ENCODE results near the gene SYT17. TPM values are rescaled to one million over a fixed set of nuclear protein-coding genes. Genes with fewer than 3 reads are reported as not detected.

The SYT17 gene
- total RNA-seq, 1 donor from 2014 or later = 13.3 TPM

DNA sequence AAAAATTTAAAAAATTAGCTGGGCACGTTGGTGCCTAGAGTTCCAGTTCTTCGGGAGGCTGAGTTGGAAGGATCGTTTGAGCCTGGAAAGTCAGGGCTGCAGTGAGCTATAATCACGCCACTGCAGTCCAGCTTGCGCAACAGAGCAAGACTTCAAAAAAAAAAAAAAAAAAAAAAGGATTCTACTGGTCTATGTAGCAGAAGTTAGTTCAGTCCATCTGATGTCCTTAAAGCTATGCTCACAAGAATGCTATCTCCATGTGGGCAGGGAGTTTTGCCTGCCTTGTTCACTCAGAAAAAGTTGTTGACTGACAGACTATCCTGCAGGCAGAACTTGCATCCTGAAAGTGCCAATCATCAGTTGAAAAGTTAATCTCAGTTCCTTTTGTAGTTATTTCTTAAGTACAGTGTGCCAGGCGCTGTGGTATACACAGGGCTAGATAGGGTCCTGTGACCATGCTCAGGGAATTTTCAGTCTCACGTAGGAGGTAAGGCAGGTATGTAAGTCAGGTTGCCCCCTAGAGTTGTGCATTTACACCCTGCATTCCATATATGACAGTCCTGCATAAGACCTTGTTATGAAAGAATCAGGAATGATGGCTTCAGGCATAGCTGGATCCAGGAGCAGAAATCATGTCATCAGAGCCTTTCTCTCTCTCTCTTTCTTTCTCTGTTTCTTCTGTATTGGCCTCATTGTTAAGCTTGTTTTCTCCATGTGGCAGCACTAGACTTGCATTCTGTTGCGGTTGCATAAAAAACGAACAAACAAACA is 7.6 kb downstream of the SYT17 start:
- TF ChIP-seq CTCF (IDR thresholded peaks at IDR 0.05) (no peak), POLR2AphosphoS5 (IDR thresholded peaks at IDR 0.05; ENCODE audit: insufficient read depth in 1 of 2, low read depth in 1 of 2) (no peak), POLR2A (IDR thresholded peaks at IDR 0.05) (no peak)
- DNase-seq (ENCODE audit: extremely low spot score in 2 of 2) = no peak
- H3K9me3 ChIP-seq = no peaks in the 10 kb centered on the region
- peaks cover 8% of the 10 kb centered on the region for H3K4me1 ChIP-seq
- intact Hi-C loops (cut with DNase I) = no loop called here
- no peaks in the 10 kb centered on the region for H3K36me3 ChIP-seq
- no peak overlapping the region for H3K4me3 ChIP-seq
- no peak overlapping the region for H3K27ac ChIP-seq
- no peaks in the 10 kb centered on the region for H3K27me3 ChIP-seq

GRCh38 chr16:19177111-19177739 is 9.2 kb downstream of the SYT17 start:
- Histone ChIP-seq H3K27me3 (no peaks in the 10 kb centered on the region), H3K27ac (no peak overlapping the region), H3K9me3 (no peaks in the 10 kb centered on the region), H3K36me3 (no peaks in the 10 kb centered on the region), H3K4me1 (peaks cover 8% of the 10 kb centered on the region), H3K4me3 (no peak overlapping the region)
- TF ChIP-seq CTCF (IDR thresholded peaks at IDR 0.05) = no peak
- no peak for TF ChIP-seq POLR2AphosphoS5 (IDR thresholded peaks at IDR 0.05; ENCODE audit: insufficient read depth in 1 of 2, low read depth in 1 of 2)
- TF ChIP-seq POLR2A (IDR thresholded peaks at IDR 0.05) = no peak
- no peak for DNase-seq (ENCODE audit: extremely low spot score in 2 of 2)
- intact Hi-C loops (cut with DNase I) = no loop called here

DNA sequence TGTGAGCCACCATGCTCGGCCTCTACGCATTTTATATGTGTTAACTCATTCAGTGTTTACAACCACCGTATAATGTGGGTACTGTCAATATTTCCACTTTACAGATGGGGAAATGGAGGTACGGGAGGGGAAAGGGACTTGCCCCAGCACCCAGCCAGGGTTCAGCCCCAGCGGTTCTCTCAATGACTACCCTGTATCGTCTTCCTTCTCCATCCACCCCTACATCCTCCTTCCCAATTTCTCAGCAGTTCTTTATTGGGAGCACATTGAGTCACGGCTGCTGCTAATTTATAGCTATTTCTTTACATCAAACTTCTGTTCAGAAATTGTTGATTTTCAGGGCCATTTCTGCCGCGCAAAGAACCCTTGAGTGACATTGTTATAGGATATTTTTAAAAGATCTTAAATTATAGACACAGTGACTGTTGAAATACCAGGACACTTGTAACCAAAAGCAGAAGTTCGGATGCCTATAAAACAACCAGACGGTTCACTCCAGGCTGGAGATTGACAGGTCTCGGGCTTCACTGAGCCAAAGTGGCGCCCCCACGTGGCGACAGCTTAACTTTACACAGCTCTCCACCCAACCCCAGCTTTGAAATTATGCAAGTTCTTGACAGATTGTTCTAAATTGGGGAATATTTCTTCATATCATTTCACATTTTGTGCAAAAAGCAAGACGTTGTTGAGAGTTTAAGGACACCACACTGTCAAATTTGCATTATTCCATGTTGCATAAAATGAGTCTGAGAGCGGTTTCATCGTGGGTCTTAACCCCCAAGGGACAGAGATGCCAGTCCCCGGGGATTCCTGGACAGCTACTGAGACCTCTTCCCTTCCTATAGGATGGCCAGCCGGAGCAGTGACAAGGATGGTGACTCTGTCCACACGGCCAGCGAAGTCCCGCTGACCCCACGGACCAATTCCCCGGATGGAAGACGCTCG is 11.8 kb downstream of the SYT17 start:
- Histone ChIP-seq H3K27me3 (no peaks in the 10 kb centered on the region), H3K9me3 (no peaks in the 10 kb centered on the region), H3K27ac (no peak overlapping the region), H3K36me3 (no peaks in the 10 kb centered on the region), H3K4me1 (peaks cover 8% of the 10 kb centered on the region), H3K4me3 (no peak overlapping the region)
- TF ChIP-seq POLR2A (IDR thresholded peaks at IDR 0.05) = no peak
- peak in 1 of 2 donors; percentile 47 for TF ChIP-seq POLR2AphosphoS5 (IDR thresholded peaks at IDR 0.05; ENCODE audit: insufficient read depth in 1 of 2, low read depth in 1 of 2)
- peak in 2 of 3 experiments; percentile 66 to 68 for TF ChIP-seq CTCF (IDR thresholded peaks at IDR 0.05)
- no peak for DNase-seq (ENCODE audit: extremely low spot score in 2 of 2)
- intact Hi-C loops (cut with DNase I) = loop anchor here (10.0 kb wide), 1 partner anchor 95 kb away; no protein-coding TSS in a partner anchor

- no peak overlapping the region for H3K4me3 ChIP-seq
- H3K27me3 ChIP-seq = no peaks in the 10 kb centered on the region
- intact Hi-C loops (cut with DNase I) = loop anchor here (1.0 to 10.0 kb wide), 2 partner anchors 38 to 96 kb away; no protein-coding TSS in a partner anchor
- H3K4me1 ChIP-seq = peaks cover 8% of the 10 kb centered on the region
- DNase-seq (ENCODE audit: extremely low spot score in 2 of 2) = no peak
- TF ChIP-seq POLR2A (IDR thresholded peaks at IDR 0.05) = no peak
- no peak for TF ChIP-seq CTCF (IDR thresholded peaks at IDR 0.05)
- TF ChIP-seq POLR2AphosphoS5 (IDR thresholded peaks at IDR 0.05; ENCODE audit: insufficient read depth in 1 of 2, low read depth in 1 of 2) = no peak
- no peaks in the 10 kb centered on the region for H3K36me3 ChIP-seq
- H3K27ac ChIP-seq = no peak overlapping the region
- no peaks in the 10 kb centered on the region for H3K9me3 ChIP-seq
These were observed 12.7 kb downstream of the SYT17 start for GRCh38 chr16:19180741-19181140.

All from vagina (tissue), 2 donors.